ENCODE measurements around the gene LHFPL6. TPM values are rescaled to one million over a fixed set of nuclear protein-coding genes. Genes with fewer than 3 reads are reported as not detected.

The LHFPL6 gene
- total RNA-seq, 1 donor from 2014 or later, result 54.3 TPM

GRCh38 chr13:39379667-39380655 lies 223.0 kb downstream of the LHFPL6 start:
- ATAC-seq, result no peak
- intact Hi-C loops (cut with micrococcal nuclease), result no loop called here
- no peak for DNase-seq

- intact Hi-C loops (cut with micrococcal nuclease), result no loop called here
- ATAC-seq (no peak), DNase-seq (no peak)
Measured at GRCh38 chr13:39379118-39379517, 223.9 kb downstream of the LHFPL6 start.

- DNase-seq, result no peak
- ATAC-seq, result no peak
- intact Hi-C loops (cut with micrococcal nuclease), result no loop called here
Measured at GRCh38 chr13:39378306-39378705, 224.7 kb downstream of the LHFPL6 start.

GRCh38 chr13:39377699-39378098 lies 225.3 kb downstream of the LHFPL6 start:
- intact Hi-C loops (cut with micrococcal nuclease), result no loop called here
- no peak for ATAC-seq
- DNase-seq, result no peak

- no peak for DNase-seq
- no peak for ATAC-seq
- intact Hi-C loops (cut with micrococcal nuclease), result no loop called here
Measured at GRCh38 chr13:39376076-39376475, 226.9 kb downstream of the LHFPL6 start.

GRCh38 chr13:39375601-39376000 lies 227.4 kb downstream of the LHFPL6 start:
- ATAC-seq (no peak), DNase-seq (no peak)
- intact Hi-C loops (cut with micrococcal nuclease), result no loop called here

GRCh38 chr13:39374741-39375189 lies 228.2 kb downstream of the LHFPL6 start:
- intact Hi-C loops (cut with micrococcal nuclease), result no loop called here
- no peak for DNase-seq
- ATAC-seq, result no peak

- intact Hi-C loops (cut with micrococcal nuclease), result no loop called here
- no peak for DNase-seq
- no peak for ATAC-seq
Measured at GRCh38 chr13:39373145-39373544, 229.8 kb downstream of the LHFPL6 start.

- intact Hi-C loops (cut with micrococcal nuclease), result no loop called here
- DNase-seq (no peak), ATAC-seq (peak; percentile 9)
Measured at GRCh38 chr13:39371706-39372105, 231.3 kb downstream of the LHFPL6 start.

GRCh38 chr13:39370554-39370953 lies 232.4 kb downstream of the LHFPL6 start:
- ATAC-seq, result peak; percentile 87
- peak; percentile 58 for DNase-seq
- intact Hi-C loops (cut with micrococcal nuclease), result no loop called here

- DNase-seq (no peak), ATAC-seq (no peak)
- intact Hi-C loops (cut with micrococcal nuclease), result no loop called here
Measured at GRCh38 chr13:39370048-39370447, 232.9 kb downstream of the LHFPL6 start.

- no peak for DNase-seq
- ATAC-seq, result no peak
Measured at GRCh38 chr13:39369161-39369890, 233.7 kb downstream of the LHFPL6 start.

GRCh38 chr13:39365879-39366278 lies 237.1 kb downstream of the LHFPL6 start:
- intact Hi-C loops (cut with micrococcal nuclease), result no loop called here
- ATAC-seq, result no peak
- DNase-seq, result no peak

More at GRCh38 chr13:39369161-39369890, 233.7 kb downstream of the LHFPL6 start:
- intact Hi-C loops (cut with micrococcal nuclease), result no loop called here

GRCh38 chr13:39364947-39365468 lies 238.0 kb downstream of the LHFPL6 start:
- no peak for DNase-seq
- intact Hi-C loops (cut with micrococcal nuclease), result no loop called here
- ATAC-seq, result peak; percentile 55

- DNase-seq (no peak), ATAC-seq (peak; percentile 25)
- intact Hi-C loops (cut with micrococcal nuclease), result no loop called here
Measured at GRCh38 chr13:39363382-39363772, 239.6 kb downstream of the LHFPL6 start.

- ATAC-seq (peak; percentile 45), DNase-seq (no peak)
- intact Hi-C loops (cut with micrococcal nuclease), result no loop called here
Measured at GRCh38 chr13:39362652-39363381, 240.2 kb downstream of the LHFPL6 start.

- no peak for ATAC-seq
- no peak for DNase-seq
- intact Hi-C loops (cut with micrococcal nuclease), result no loop called here
Measured at GRCh38 chr13:39353988-39354387, 249.0 kb downstream of the LHFPL6 start.

- DNase-seq (peak; percentile 60), ATAC-seq (peak; percentile 79)
- intact Hi-C loops (cut with micrococcal nuclease), result no loop called here
Measured at GRCh38 chr13:39350461-39350881, 252.5 kb downstream of the LHFPL6 start.

GRCh38 chr13:39349391-39349960 lies 253.5 kb downstream of the LHFPL6 start:
- ATAC-seq, result peak; percentile 28
- intact Hi-C loops (cut with micrococcal nuclease), result no loop called here

More at GRCh38 chr13:39349391-39349960, 253.5 kb downstream of the LHFPL6 start:
- DNase-seq, result no peak

Measured in left ventricle myocardium superior (tissue), 1 donor.